HG02938 (cell line): ENCODE measurements around the gene SULT1A1.
"Not testable (repeated sequence)": the region's sequence is repeated elsewhere in the genome, so short reads cannot be mapped to it uniquely, and the experiment has no call there.

Experiments
- ATAC-seq: cut with Tn5 transposase; IDR thresholded peaks from one replicate; pipeline ENCODE4 v1.9.1; 2021; ENCODE audit warnings: mild to moderate bottlenecking, moderate library complexity; ENCODE audit not compliant: unreplicated experiment

The SULT1A1 gene

DNA sequence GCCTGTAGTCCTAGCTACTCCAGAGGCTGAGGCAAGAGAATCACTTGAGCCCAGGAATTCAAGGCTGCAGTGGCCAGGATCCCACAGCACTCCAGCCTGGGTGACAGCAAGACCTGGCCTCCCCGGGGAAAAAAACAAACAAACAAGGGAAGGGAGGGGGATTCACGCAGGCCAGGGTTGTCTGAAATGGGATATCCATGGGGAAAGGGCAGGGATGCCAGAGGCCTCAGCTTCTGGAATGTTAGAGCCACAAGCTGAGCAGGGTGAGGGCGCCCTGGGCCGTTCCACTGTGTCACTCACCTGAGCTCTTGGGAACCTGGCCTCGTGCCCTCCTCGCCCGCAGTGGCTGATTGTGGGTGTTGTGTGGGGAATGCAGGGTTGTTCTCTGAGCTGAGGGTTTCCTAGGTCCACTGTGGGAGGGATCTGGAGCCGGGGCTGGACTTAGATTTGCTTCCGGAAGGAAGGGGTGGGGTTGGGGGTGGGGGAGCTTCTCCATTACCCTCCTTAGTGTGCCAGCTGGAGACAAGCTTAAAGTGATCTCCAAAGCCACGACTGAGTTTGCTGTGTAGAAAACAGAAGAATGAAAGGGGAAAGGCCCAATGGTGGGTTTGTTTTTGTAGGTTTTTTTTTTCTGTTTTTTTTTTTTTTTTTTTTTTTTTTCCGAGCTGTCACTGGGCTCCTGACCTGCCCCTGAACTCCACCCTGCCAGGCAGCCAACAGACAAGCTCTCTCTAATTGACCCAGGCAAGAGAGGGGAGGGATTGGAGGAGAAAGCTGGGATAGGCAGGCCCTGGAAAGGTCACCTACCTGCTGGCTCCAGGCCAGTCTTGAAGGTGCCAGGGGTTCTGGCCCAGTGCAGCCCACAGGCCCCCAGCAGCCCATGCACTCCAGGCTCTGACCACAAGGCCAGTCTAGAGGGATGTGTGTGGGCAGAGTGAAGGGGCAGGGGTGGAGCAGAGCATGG is at the start of gene SULT1A1:
SULT1A1 (minus strand) TSS at position 414 of the 964 bp plus-strand sequence. CDS start 1,189 bp downstream, outside the sequence.
- ATAC-seq = no peak

- ATAC-seq = not testable (repeated sequence)
Observed at GRCh38 chr16:28639959-28640358, 30.1 kb upstream of the SULT1A1 start.

DNA sequence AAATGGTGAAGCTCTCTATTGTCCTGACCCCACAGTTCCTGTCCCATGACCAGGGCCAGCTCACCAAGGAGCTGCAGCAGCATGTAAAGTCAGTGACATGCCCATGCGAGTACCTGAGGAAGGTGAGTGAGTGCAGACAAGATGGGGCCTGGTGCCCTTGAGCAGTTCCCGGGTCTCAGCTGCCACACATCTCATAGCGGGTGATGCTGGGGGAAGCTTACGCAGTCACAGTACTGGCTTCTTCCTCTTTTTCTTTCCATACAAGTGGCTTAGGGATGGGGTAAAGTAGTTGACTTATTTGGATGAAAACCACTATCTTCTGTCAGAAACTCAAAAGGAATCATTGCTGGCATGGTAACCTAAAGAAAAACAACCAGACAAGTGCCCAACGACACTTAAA is 28.5 kb upstream of the SULT1A1 start:
- ATAC-seq = not testable (repeated sequence)

DNA sequence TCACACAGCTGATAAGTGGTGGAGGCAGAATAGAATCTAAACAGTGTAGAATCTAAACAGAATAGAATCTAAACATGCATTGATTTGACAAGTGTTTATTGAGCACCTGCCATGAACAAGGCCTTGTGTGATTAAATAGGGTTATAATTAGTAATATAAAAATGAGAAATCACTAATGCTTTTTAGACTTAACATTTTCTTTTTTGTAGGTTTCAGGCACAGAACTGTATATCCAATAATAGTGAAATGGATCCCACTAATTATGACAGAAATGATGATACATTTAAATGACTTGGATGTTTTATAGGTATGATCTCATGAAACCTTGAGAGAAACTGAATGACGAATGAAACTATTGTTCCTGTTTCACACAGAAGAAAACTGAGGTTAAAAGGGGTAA is 27.9 kb upstream of the SULT1A1 start, which contains the start of gene NPIPB8:
NPIPB8 (plus strand) TSS at position 301 of the 400 bp plus-strand sequence. CDS start 296 bp downstream, outside the sequence.
- not testable (repeated sequence) for ATAC-seq

GRCh38 chr16:28636093-28636823 is 26.4 kb upstream of the SULT1A1 start:
- not testable (repeated sequence) for ATAC-seq

GRCh38 chr16:28630905-28631304 is 21.1 kb upstream of the SULT1A1 start:
- not testable (repeated sequence) for ATAC-seq

GRCh38 chr16:28623172-28623711 is 13.4 kb upstream of the SULT1A1 start:
- no peak for ATAC-seq

- ATAC-seq = not testable (repeated sequence)
Observed at GRCh38 chr16:28622532-28623171, 12.8 kb upstream of the SULT1A1 start.

DNA sequence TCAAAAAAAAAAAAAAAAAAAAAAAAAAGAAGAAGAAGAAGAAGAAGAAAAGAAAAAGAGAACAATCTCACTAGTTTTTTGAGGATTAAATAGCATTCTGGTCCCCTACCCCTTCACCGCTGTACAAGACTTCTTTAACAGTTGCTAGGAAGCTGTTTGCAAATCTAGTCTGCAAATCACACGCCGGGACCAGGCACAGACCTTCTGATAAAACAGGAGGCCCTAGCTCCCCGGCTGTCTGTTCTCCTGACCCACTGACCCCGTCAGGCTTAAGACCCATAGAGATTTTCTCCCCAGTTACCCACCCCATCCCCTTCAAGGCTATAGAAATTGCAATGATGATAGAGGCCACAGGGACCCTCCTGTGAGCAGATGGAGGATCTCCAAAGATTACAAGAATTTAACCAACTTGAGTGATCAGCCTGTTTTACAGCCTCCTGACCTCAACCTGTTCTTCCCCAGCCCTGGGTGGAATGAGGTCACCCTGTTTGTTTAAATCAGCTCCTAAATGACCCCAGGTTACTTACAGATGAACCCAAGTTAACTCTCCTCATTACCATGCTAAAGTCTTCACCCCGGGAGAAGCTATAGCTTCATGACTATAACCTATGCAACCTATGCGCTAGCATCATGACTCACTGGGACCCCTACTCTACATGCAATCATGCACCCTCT is 11.8 kb upstream of the SULT1A1 start:
- ATAC-seq = no peak

DNA sequence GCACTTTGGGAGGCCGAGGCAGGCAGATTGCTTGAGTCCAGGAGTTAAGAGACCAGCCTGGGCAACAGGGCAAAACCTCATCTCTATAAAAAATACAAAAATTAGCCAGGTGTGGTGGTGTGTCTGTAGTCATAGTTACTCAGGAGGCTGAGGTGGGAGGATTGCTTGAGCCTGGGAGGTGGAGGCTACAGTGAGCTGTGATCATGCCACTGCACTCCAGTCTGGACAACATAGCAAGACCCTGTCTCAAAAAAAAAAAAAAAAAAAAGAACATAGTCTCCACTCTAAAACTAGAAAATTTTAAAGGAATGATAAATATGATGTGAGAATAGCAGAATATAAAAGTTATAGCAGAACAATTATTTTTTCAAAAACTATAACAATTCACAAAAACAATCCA is 10.5 kb upstream of the SULT1A1 start:
- ATAC-seq = not testable (repeated sequence)

DNA sequence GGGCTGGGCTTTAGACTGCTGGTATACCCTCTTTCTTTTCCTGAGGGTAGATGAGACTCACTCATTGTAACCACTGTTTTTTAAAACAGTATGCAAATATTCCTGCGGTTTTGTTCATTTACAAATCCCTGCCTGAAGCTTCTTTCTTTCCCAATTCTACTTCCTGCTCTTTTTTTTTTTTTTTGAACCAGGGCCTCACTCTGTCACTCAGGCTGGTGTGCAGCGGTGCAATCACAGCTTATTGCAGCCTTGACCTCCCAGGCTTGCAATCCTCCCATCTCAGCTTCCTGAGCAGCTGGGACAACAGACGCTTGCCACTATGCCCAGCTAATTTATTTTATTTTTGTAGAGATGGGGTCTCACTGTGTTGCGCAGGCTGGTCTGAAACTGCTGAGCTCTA is 8.0 kb upstream of the SULT1A1 start:
- no peak for ATAC-seq

GRCh38 chr16:28616636-28617035 is 6.8 kb upstream of the SULT1A1 start:
- ATAC-seq = no peak

GRCh38 chr16:28616224-28616577 is 6.4 kb upstream of the SULT1A1 start:
- ATAC-seq = not testable (repeated sequence)

DNA sequence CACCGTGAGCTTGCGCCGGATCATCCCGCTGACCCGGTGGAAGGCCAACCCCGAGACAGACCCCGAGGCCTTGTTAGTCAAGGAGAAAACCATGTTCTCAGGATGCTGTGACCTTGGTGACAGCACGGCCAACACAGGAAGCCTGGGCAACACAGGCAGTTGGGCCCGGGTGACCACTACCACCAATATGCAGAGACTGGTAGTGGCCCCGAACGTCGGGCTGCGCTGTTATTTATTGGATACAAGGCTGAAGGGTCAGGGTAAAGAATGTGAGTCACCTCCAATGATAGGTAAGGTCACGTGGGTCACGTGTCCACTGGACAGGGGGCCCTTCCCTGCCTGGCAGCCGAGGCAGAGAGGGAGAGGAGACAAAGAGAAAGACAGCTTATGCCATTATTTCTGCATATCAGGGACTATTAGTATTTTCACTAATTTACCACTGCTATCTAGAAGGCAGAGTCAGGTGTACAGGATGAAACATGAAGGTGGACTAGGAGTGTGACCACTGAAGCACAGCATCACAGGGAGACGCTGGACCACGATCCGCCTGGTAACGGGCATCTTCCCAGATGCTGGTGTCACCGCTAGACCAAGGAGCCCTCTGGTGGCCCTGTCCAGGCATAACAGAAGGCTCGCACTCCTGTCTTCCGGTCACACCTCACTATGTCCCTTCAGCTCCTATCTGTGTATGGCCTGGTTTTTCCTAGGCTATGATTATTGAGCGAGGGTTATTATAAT is 5.8 kb upstream of the SULT1A1 start:
- not testable (repeated sequence) for ATAC-seq

GRCh38 chr16:28614561-28614960 is 4.7 kb upstream of the SULT1A1 start:
- not testable (repeated sequence) for ATAC-seq

DNA sequence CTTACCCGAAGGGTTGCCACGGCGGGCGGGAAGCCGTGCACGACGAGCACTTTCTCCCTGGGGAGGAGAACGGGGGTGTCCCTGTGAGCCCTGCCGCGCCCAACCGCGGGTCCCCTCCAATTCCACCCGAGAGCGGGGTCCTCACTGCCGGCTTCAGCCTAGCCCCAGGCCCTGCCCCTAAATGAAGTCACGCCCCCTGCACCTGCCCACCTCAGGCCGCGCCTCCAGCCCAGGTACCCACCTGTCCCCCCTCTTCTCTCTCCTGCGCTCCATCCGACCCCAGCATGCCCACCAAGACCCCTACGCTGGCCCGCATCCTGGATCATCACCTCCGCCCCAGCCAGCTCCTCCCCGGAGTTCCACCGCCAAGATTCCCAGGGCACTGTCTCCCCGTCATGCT is 4.1 kb upstream of the SULT1A1 start:
- ATAC-seq = not testable (repeated sequence)

DNA sequence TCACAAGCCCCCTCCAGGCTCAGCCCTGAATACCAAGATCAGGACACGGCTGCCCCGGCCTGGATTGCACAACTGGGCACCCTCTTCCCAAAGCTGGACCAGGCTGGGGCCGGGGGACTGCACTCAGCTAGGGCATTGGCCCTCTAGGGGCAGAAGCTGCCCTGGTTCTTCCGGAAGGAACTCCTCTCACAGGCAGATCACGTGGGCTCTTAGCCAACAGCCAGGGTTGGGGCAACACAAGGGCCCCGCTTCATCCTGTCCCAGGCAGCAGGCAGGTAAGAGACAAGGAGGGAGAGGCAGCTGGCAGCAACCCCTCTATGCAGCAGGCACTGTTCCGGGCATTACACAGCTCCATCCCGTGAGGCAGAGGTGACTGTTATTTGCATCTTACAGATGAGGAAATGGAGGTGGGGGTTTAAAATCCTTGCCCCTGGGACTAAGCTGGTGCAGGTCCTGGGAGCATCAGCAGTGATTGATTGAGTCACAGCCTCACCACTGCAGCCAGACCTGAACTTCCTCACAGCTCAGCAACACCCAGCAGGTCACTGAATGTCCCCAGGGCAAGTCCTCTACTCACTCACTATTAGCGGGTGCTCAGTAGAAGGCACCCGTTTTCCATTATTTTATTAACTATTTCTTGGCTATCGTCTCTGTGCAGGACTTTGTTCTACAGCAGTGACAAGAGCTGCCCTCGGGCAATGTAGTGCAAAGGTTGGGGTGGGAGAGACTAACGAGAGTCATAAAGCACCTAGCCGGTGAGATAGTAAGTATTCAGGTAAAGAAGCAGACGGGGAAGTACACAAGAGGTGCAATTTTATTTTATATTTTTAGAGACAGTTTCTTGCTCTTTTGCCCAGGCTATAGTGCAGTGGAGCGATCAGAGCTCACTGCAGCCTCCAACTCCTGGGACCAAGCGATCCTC is 2.8 kb upstream of the SULT1A1 start:
- not testable (repeated sequence) for ATAC-seq

DNA sequence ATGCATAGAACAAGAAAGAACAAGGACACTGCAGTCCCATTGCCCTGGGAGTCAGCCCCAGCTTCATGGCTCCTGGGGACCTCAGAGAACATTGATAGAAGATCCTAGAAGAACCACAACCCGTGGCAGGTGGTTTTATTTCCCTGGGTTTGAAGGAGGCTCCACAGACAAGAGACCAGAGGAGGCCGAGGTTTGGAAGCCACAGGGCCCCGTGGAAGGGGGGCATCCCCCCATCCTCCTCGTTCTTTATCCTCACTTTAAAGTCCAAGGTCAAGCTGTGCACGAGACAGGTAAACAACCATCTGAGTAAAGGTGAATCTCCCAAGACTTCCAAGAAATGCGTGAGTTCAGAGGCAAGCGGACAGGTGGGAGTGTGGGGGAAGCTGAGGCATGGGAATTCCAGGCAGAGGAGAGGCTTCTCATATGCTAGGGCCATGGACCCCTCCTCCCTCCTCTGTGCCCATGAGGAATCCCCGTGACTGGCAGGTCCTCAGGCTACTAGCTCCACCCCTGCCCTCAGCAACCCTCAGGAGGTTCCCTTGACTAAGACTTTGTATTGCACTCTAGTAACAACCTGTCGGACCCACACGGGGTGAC is 849 bp upstream of the SULT1A1 start:
- no peak for ATAC-seq
